ENCODE measurements around the gene IFNA4.
"Not testable (repeated sequence)": the region's sequence is repeated elsewhere in the genome, so short reads cannot be mapped to it uniquely, and the experiment has no call there.

GRCh38 chr9:21194867-21195776 lies 7.7 kb upstream of the IFNA4 start:
- TF ChIP-seq CTCF (conservative IDR thresholded peaks at IDR 0.05 in 1 of 2, IDR thresholded peaks at IDR 0.05 in 1 of 2; ENCODE audit: extremely low read depth in 1 of 2, insufficient read depth in 1 of 2, low read depth in 1 of 2, low read length in 2 of 2): peak; percentile 27 to 53
- TF ChIP-seq EZH2 (IDR thresholded peaks at IDR 0.05; ENCODE audit: borderline replicate concordance, low read length): not testable (repeated sequence)
